ENCODE measurements around the gene DSCAML1. TPM values are rescaled to one million over a fixed set of nuclear protein-coding genes. Genes with fewer than 3 reads are reported as not detected.

DSCAML1 gene
- total RNA-seq, 1 experiment from 2014 or later = 0.90 TPM

GRCh38 chr11:117457835-117458234, 339.2 kb downstream of the DSCAML1 start (continued):
- TF ChIP-seq ZNF396 (CRISPR knock-in tag; IDR thresholded peaks at IDR 0.05; ENCODE audit: borderline replicate concordance) (no peak), SMAD3 (CRISPR knock-in tag; IDR thresholded peaks at IDR 0.05; ENCODE audit: borderline replicate concordance) (no peak), CDX4 (CRISPR knock-in tag; IDR thresholded peaks at IDR 0.05; ENCODE audit: borderline replicate concordance) (no peak), ATF1 (CRISPR knock-in tag; IDR thresholded peaks at IDR 0.05) (no peak), HMGA2 (CRISPR knock-in tag; IDR thresholded peaks at IDR 0.05) (no peak), ZNF263 (CRISPR knock-in tag; IDR thresholded peaks at IDR 0.05; ENCODE audit: low read depth) (no peak)
- TF ChIP-seq, protein P1, sequence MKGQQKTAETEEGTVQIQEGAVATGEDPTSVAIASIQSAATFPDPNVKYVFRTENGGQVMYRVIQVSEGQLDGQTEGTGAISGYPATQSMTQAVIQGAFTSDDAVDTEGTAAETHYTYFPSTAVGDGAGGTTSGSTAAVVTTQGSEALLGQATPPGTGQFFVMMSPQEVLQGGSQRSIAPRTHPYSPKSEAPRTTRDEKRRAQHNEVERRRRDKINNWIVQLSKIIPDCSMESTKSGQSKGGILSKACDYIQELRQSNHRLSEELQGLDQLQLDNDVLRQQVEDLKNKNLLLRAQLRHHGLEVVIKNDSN (CRISPR knock-in tag; IDR thresholded peaks at IDR 0.05) = no peak

DNA sequence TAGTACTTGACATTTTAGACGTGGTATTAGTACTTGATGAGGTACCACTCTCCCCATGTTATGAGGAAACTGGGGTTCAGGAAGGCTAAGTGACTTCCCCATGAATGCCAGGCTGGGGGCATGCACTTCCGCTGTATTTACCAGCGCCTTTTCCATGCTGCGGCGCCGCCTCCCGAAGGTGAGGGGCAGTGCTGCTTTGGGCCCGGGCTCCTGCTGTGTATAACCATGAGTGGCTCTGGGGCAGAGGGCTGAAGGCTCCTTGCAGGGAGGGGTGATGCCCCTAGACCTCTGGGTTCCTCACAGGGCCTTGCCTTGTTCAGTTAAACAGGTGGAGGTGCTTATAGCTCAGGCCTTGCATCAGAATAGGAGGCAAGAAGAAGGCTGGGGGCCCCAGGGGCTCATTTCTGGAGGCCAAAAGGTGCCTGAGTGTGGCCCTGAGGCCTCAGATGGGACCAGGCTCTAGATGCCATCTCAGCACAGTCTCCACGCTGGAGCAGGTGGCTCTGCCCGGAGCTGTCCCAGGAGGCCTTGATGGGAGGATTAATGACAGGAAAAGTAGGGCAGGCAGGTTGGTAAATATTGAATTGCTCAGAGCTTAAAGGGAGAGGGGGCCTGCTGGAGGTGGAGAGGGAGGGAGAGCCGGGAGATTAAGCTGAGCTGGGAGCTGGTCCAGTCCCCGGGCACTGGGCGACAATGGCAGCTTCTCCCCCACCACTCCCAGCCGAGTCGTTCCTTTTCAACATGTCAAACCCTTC, 339.8 kb downstream of the DSCAML1 start:
- ChIA-PET POLR2A (no interaction called here), CTCF (interaction anchor here (1.3 to 2.3 kb wide), 4 partner anchors 13 to 350 kb away, joined by 3 to 14 read pairs (median 4); no protein-coding TSS in a partner anchor)

More for the DNA sequence above, 339.8 kb downstream of the DSCAML1 start:
- H3K36me3 Mint-ChIP-seq = peaks cover 6% of the 10 kb centered on the region; the same call in 1 of the 2 replicates
- H3K4me3 Mint-ChIP-seq = no peak overlapping the region
- H3K27me3 Mint-ChIP-seq (ENCODE audit: low read depth) = no peaks in the 10 kb centered on the region; the same call in 1 of the 2 replicates
- no peak for DNase-seq (ENCODE audit: low spot score)
- ATAC-seq = no peak; the same call in 1 of the 2 replicates
- H3K27ac Mint-ChIP-seq = no peak overlapping the region
- TF ChIP-seq ZNF396 (CRISPR knock-in tag; IDR thresholded peaks at IDR 0.05; ENCODE audit: borderline replicate concordance) (no peak), EMX1 (CRISPR knock-in tag; IDR thresholded peaks at IDR 0.05) (no peak), NFYB (CRISPR knock-in tag; conservative IDR thresholded peaks at IDR 0.05; ENCODE audit: low read depth) (no peak), TP53 (CRISPR knock-in tag; IDR thresholded peaks at IDR 0.05) (no peak), IRF2 (CRISPR knock-in tag; IDR thresholded peaks at IDR 0.05; ENCODE audit: borderline replicate concordance, low read depth) (no peak), PRDM15 (CRISPR knock-in tag; IDR thresholded peaks at IDR 0.05) (no peak), ZMAT4 (CRISPR knock-in tag; IDR thresholded peaks at IDR 0.05) (no peak), ATF2 (CRISPR knock-in tag; IDR thresholded peaks at IDR 0.05; ENCODE audit: borderline replicate concordance, low read depth) (no peak), RORB (CRISPR knock-in tag; IDR thresholded peaks at IDR 0.05) (no peak), JAZF1 (CRISPR knock-in tag; IDR thresholded peaks at IDR 0.05) (no peak), SOX15 (CRISPR knock-in tag; IDR thresholded peaks at IDR 0.05) (no peak), CBFB (CRISPR knock-in tag; IDR thresholded peaks at IDR 0.05; ENCODE audit: low read depth) (no peak), FOXK1 (CRISPR knock-in tag; IDR thresholded peaks at IDR 0.05) (no peak), ZNF263 (CRISPR knock-in tag; IDR thresholded peaks at IDR 0.05; ENCODE audit: low read depth) (no peak), GTF2I (CRISPR knock-in tag; conservative IDR thresholded peaks at IDR 0.05) (no peak)
- TF ChIP-seq, protein P2, sequence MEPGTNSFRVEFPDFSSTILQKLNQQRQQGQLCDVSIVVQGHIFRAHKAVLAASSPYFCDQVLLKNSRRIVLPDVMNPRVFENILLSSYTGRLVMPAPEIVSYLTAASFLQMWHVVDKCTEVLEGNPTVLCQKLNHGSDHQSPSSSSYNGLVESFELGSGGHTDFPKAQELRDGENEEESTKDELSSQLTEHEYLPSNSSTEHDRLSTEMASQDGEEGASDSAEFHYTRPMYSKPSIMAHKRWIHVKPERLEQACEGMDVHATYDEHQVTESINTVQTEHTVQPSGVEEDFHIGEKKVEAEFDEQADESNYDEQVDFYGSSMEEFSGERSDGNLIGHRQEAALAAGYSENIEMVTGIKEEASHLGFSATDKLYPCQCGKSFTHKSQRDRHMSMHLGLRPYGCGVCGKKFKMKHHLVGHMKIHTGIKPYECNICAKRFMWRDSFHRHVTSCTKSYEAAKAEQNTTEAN (CRISPR knock-in tag; IDR thresholded peaks at IDR 0.05) = no peak
- TF ChIP-seq, protein P3, sequence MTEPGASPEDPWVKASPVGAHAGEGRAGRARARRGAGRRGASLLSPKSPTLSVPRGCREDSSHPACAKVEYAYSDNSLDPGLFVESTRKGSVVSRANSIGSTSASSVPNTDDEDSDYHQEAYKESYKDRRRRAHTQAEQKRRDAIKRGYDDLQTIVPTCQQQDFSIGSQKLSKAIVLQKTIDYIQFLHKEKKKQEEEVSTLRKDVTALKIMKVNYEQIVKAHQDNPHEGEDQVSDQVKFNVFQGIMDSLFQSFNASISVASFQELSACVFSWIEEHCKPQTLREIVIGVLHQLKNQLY (CRISPR knock-in tag; IDR thresholded peaks at IDR 0.05) = no peak
- TF ChIP-seq, protein P4, sequence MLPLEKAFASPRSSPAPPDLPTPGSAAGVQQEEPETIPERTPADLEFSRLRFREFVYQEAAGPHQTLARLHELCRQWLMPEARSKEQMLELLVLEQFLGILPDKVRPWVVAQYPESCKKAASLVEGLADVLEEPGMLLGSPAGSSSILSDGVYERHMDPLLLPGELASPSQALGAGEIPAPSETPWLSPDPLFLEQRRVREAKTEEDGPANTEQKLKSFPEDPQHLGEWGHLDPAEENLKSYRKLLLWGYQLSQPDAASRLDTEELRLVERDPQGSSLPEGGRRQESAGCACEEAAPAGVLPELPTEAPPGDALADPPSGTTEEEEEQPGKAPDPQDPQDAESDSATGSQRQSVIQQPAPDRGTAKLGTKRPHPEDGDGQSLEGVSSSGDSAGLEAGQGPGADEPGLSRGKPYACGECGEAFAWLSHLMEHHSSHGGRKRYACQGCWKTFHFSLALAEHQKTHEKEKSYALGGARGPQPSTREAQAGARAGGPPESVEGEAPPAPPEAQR (CRISPR knock-in tag; IDR thresholded peaks at IDR 0.05) = no peak
- H3K9me3 Mint-ChIP-seq = peaks cover 9% of the 10 kb centered on the region
- H3K4me1 Mint-ChIP-seq = no peaks in the 10 kb centered on the region
